NT2/D1 (cell line): ENCODE data around the gene CACNB2.

Experiments
- SUZ12 ChIP-seq: IDR thresholded peaks from 2 replicates; pipeline ENCODE4 v1.6.1; 2011; ENCODE audit not compliant: insufficient read length, insufficient read depth; ENCODE audit errors: extremely low read depth
- ZNF274 ChIP-seq: IDR thresholded peaks from 2 replicates; pipeline ENCODE4 v1.6.1; 2011; ENCODE audit warnings: mild to moderate bottlenecking, low read depth, low read length

GRCh38 chr10:18271491-18271890, 131.3 kb downstream of the CACNB2 start:
- TF ChIP-seq ZNF274 (no peak), SUZ12 (no peak)
